ENCODE measurements around the gene LHX4.

Gene LHX4

DNA sequence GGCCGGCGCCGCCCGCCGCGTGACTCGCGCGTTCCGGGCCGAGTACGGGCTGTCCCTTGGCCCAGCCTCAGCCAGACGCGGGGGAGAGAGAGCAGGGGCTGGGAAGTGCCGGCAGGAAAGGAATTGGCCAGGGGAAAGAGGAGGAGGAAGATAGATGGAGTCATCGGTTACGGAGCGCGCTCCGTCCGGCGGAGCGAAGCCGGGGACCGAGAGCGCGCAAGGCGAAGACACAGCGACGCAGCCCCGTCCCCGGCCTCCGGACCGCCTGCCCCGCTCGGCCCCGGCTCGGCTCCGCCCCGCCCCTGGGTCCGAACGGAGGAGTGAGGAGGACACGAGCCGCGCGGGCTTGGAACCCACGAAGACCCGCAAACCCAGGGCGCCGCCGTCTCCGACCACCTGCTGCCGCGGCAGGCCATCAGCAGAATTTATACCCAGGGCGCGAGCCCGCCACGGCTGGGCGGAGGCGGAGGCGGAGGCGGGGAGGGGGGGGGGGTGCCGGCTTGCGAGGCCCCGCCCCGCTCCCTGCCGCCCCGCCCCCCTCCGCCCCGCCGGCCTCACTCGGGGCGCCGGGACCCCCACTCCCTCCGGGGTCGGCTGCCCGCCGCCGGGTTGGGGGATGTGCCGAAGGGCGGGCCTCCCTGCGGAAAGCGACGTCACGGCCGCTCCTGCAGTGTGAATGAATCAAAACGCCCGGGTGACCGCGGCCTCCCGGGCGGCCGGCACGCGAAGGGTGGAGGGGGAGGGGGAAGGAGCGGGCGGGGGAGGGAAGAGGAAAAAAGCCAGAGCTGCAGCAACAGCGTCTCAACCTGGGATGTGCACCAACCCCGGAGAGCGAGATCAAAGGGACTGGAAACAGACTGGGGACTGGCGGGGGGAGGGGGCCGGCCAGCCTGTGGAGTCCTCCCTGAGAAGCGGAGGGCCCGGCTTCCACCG lies at the start of gene LHX4:
Gene LHX4, plus strand, starts transcription at position 782 of the 933 bp plus-strand sequence. CDS start 266 bp downstream, outside the sequence.
- DNase-seq = peak in 1 of 2 donors; percentile 26

DNA sequence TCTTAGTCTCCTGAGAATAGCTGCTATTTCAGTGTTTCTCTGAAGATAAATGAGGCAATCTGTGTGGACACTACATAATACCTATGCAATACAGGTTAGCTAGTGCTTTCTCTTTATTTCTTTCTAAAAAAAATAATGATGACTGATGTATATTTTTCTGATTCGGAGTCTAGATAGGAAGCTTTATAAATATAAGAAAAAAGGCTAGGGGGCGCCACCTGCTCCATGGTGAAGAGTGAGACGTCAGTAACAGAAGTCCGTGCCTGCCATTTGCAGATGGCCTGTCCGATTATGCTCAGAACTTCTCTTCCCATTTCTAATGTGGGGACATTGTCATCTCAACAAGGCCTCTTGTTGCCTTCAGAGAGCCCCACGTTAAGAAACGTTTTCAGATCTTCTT lies 49.0 kb upstream of the LHX4 start:
- DNase-seq = no peak

DNA sequence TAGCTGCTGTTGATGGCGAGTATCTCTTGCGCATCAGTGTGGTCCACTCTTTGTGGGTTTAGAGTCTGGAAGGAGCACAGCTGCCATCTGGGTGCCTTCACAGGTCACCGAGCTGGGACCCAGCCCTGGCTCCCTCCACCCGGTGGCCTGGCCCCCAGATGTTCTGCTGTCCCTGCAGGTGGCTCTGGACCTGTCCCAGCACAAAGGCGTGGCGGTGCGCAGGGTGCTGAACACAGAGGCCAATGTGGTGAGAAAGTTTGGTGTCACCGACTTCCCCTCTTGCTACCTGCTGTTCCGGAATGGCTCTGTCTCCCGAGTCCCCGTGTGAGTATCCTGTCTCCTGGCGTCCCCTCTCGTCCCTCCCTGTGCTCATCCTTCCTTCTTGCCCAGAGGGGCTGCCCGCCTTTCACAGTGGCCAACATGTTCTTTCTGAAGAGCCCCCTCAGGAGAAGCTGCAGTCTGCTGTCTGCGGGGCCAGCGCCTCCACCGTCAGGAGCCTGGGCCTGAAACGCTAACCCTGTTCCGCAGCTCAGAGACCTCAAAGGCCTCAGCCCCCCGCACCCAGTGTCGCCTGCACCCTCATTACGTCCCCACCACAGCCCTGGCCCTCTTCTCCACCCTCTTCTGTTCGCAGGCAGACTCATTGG lies 47.9 kb upstream of the LHX4 start:
- no peak for DNase-seq

DNA sequence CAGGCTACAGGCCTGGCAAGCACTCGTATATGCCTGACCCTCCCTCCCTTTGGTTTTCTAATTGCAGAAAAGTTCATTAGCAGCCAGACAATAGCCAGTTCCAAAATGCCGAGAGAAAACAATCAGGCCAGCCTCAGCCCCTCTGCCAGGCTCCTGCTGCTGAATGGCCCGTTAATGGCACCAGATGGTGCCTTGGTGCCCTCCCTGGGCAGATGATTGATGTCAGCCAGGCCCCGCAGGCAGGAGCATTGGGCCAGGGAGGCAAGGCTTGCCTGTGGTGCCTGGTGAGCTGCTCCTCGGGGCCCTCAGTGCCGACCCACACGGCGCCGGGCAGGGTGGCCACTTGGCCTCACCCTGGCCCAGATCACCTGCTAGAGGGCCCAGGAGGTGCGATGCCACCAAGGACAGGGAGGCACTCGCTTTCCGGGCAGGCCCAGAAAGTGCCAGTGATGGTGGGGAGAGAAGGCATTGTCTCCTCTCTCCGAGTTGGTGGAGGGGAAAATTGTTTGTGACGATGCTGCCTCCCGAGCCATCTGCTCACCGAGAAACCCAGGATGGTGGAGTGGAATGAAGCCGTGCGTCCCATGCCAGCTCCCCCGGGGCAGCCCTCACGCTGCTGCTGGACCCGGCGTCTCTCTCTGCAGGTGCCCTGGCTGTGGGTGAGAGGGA lies 47.3 kb upstream of the LHX4 start:
- DNase-seq = no peak

DNA sequence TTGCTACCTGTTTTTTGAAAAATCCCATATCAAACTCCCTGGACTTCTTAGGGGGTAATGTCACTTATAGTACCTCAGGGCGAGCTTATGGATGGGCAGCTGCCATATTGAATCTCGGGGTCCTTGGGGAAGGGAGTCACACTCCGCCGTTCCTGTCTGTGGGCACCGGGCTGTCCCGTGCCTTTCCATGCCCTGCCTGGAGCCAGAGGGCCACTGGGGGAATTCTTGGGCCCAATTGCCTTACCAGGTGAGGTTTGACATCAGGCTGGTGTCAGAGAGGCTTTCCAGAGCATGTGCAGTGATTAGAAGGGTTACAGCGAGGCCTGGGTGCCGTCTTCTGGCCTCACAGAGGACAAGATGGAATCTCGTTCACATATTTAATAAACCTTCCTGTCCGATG lies 46.6 kb upstream of the LHX4 start:
- DNase-seq = no peak

DNA sequence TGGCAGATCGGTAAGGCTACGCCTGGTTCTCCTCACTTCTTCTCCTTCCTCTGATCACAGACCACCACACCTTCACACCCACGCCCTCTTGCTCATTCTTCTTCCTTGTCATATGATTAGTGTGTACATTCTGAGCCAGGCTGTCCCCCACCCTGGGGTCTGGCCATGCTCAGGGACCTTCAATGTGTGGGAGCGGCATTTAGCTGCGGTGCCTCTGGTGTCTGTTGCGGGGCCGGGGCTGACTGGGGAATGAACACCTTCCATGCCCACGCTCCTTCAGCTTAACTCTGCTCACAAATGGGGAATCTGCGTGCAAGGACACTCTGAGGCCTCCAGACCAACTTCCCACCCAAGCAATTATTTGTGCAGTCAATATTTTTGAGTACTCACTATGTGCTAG lies 46.0 kb upstream of the LHX4 start:
- DNase-seq = no peak

DNA sequence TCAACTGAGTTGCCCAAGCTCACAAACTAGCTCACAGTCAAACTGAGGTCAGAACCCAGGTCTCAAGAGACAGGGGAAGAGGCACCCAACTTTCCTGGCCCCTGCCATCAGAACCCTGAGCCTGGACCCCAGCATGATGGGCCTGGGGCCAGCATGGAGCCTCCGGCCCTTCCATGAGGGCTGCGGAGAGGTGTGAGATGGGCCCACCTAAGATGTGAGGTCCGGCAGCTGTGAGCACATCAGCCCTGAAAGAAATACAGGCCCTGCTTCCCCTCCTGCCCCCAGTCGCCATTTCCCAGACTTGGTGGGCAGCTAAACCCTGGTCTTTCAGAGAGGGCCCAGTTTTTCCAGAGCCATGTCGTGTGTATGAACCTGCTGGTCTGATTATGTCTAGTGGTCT lies 44.8 kb upstream of the LHX4 start:
- no peak for DNase-seq

DNA sequence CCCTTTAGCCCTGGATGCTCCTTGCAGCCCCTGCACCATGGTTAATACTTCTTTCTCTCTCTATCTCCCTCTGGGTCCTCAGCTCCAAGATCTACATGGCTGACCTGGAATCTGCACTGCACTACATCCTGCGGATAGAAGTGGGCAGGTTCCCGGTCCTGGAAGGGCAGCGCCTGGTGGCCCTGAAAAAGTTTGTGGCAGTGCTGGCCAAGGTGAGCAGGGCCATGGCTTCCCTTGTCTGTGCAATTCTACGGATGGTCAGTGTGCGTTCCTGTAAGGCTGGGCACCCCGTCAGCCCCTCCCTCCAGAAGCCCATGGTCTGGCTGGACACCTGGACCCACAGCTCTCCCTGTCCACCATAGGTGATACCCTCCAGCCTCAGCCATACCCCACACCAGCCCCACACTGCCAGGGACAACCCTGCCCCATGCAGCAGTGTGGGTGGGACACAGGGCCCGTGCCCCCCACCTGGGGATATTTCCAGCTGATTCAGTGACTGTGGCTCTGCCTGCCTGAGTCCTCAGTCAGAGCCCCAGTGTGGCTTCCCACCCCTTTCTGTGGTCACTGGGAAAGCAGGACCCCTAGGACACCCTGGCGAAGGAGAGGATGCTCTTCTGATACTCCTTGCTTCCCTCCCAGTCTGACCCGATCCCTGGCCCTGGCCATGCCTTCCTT lies 44.0 kb upstream of the LHX4 start:
- no peak for DNase-seq

DNA sequence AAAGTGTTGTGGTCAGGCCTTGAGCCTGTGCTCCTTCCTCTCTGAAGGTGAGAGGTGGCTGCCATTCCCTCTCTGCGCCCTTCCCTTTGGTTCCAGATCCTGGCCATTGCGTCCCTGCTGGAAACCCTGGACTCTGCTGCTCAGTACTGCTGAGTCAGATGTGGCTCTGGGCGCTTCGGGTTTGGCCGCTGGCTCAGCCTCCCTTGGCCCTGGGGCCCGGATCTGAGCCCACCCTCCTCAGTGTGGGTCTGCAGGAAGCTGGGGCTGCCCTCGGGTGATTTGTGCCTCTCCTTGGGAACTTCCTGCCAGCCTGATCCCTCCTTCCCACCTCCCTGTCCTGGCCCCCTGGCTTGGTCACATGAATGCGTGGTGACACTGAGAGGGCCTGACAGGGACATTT lies 43.2 kb upstream of the LHX4 start:
- DNase-seq = no peak

DNA sequence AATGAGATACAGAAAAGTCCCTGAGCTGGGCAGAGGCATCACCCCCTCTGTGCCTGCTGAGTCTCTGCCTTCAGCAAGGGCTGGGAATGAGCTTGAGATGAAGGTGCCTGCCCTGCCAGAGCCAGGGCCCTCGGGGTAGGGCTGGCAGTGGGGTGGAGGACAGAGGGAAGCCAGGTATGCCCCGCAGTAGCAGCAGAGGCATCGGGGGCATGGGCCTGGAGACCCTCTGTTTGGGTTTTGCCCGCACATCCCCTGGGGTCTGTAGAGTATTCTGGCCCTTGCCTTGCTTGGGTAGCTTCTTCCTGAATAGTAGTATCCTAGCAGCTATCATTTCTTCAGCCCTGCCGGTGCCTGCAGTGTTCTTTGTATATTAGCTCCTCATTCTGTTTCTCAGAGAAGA lies 42.4 kb upstream of the LHX4 start:
- no peak for DNase-seq

DNA sequence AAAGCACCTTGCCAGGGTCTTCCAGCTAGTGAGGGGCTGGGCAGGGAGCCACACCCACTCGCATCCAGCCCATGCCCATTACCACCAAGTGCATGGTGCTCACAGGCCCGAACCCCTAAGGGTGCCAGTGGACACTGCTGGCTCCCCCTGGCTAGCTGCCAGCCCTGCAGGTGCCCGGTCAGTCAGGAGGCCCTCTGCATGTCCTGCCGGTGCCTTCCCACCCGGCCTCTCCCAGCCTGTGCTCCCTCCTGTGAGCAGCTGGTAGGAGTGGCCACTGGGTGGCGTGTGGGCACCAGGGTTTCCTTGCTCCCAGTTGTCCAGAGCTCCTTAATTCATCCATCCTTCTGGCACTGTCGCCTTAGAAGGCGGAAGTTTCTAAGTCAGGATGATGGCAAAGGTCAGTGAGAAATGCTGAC lies 42.0 kb upstream of the LHX4 start:
- no peak for DNase-seq

DNA sequence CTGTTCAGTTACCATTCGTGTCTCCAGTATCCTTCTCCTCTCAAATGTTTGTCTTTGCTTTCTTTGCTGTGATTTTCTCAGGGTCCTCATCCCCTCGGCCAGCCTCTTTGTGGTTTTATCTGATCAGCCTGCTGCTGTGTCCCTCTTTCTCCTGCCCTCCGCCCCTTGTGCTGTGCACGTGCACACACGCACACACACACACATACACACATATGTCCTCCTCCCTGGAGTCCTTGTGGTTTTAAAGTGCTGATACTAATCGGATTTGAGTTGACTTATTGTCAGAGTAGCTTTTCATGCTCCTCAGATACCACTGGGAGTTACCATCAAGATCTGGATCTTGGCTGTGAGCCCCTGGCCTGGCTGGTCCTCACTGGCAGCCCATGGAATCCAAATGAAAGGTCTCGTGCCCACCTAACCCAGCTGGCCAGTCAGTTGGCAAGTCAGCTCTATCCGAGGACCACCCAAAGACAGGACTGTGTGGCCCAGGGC lies 41.3 kb upstream of the LHX4 start:
- no peak for DNase-seq

DNA sequence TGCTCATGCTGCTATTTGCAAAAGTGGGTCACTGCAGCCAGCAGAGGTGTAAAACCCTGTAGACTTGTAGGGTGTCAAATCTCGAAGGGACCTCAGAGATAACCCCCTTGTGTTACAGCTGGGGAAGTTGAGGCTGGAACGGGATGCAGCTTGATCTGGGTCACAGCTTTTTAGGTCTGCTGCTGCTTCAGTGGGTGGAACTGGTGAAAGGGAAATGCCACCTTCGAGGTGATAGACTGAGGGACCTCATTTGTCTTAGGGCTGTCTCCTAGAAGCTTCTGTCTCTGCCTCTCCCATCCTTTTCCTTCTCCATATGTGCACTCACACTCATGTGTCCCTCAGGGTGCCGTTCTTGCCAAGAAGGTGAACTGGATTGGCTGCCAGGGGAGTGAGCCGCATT lies 40.0 kb upstream of the LHX4 start:
- DNase-seq = peak in 1 of 2 donors; percentile 22

DNA sequence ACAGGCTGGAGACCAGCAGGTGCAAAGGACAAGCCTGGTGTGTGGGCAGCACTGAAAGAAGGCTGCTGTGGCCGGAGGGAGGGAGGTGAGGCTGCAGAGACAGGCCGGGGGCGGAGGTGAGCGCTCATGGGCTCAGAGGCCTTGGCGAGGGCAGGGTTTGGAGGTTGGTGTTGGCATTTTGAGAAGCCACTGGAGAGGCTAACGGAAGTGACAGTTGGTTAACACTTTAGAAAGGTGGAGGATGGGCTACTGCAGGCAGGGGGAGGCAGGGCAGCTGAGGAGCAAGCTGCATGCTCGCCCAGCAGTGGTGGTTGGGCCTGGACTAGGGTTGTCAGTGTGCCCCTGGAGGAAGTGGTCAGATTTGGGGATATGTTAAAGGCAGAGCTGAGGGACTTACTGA lies 37.9 kb upstream of the LHX4 start:
- DNase-seq = no peak

DNA sequence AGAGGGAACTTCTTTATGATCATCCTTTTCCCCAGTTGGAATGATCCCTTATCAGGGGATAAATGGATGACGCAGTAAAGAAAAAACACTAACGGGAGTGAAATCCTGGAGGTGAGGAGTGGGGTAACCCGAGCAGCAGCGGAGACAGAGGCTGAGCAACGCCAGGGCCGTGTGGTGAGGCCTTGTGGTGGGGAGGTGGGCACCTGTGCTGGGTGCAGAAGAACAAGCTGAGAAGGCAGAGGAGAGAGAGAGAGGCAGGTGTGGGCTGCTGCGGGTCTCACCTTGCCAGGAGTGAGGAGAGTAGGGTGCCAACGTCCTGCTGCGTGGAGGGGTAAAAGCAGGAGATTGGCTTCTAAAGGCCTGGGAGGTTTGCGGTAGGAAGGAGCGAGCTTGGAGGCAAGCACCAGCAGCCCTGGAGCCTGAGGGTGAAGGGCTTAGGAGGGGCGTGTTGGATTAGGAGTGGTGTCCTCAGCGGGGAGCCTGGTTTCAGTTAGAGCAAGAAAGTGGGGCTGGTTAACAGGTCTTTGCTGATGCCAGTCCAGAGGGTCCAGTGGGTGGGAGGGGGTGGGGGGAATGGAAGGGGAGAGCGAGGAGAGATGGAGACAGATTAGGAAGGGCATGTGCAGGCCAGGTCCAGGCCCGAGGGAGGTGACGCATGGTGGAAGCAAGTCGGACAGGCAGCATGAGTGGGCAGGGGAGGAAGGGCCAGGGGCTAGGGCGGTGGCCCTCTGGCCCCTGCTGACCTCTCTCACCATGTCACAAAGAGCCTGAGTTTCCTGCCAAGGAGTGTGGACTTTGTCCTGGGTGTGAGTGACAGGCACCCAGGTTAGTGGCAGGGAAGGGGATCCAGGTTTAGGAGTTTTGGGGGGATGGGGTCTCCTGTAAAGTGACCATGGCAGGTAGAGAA lies 36.7 kb upstream of the LHX4 start:
- DNase-seq = no peak

DNA sequence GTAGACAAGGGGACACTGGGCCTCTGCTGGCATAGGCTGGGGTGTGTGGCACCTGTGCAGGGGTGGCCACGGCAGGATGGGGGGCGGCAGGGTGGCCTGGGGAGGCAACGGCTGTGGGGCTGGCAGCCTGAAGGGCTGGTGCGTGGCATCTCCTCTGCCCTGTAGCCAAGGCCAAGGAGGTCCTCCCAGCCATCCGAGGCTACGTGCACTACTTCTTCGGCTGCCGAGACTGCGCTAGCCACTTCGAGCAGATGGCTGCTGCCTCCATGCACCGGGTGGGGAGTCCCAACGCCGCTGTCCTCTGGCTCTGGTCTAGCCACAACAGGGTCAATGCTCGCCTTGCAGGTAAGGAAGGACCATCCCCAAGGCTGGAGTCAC lies 36.0 kb upstream of the LHX4 start:
- DNase-seq = no peak

DNA sequence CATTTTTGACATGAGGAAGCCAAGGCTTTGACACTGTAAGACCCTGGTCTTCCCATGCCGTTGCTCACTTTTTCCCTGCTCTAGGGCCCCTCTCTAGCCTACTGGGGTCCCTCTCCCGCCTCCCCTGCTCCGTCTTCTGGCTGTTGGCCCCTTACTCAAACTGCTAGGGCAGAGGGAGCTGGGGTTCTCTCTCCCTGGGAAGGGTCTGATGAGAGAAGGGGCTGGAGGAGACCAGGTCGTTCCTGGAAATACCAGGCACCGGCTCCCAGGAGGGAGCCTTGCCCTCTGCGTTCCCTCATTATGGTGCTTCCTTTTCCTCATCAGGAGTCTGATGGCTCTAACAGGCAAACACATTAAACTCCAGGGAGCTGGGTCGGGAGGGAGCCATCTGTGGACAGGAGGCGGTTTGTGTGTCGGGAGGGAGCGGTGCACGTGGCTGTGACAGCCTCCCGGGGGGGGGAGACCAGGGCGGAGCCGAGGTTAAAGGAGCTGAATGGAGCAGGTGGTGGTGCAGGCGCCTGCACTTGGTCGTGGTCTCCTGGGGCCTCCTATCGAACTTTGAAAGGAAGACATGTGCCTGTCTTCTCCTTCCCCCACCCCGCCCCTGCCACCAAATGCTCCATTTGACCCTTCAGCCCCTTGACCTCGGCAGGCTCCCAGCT lies 35.4 kb upstream of the LHX4 start:
- DNase-seq = no peak

DNA sequence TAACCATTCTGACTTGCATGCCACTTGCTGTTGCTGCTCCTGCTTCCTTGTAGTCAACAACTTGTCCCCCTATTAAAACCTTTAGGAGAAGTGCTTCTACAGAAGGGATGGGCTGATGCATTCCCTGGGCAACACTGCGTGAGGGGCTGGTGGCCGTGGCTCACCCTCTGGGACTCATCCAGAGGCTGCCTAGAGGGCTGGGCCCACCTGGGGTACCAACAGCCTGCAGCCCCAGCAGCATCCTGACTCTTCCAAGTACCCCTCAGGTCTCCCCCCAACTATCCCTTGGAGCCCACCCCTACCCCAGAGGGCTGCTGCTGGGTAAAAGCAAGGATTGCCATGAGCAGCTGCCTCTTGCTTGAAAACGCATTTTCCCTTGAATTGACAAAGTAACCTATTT lies 34.7 kb upstream of the LHX4 start:
- DNase-seq = no peak

DNA sequence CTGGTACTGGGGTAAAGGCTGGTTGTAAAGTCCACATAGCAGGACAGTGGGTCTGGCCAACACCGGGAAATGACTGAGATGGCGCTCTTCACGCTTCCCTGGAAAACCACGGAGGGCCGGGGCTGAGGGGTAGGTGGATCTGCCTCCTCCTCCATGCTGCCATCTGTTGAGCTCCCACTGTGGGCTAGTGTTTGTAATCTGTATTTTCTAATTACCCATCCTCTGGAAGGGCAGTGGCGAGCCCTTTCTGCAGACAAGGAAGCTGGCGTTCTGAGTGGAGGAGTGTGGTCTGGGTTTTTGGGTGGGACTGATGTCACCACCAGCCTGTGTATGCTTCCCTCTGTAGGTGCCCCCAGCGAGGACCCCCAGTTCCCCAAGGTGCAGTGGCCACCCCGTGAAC lies 34.1 kb upstream of the LHX4 start:
- DNase-seq = no peak

DNA sequence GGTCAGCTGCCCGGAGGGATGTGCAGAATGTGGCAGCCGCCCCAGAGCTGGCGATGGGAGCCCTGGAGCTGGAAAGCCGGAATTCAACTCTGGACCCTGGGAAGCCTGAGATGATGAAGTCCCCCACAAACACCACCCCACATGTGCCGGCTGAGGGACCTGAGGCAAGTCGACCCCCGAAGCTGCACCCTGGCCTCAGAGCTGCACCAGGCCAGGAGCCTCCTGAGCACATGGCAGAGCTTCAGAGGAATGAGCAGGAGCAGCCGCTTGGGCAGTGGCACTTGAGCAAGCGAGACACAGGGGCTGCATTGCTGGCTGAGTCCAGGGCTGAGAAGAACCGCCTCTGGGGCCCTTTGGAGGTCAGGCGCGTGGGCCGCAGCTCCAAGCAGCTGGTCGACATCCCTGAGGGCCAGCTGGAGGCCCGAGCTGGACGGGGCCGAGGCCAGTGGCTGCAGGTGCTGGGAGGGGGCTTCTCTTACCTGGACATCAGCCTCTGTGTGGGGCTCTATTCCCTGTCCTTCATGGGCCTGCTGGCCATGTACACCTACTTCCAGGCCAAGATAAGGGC lies 33.5 kb upstream of the LHX4 start:
- no peak for DNase-seq

DNA sequence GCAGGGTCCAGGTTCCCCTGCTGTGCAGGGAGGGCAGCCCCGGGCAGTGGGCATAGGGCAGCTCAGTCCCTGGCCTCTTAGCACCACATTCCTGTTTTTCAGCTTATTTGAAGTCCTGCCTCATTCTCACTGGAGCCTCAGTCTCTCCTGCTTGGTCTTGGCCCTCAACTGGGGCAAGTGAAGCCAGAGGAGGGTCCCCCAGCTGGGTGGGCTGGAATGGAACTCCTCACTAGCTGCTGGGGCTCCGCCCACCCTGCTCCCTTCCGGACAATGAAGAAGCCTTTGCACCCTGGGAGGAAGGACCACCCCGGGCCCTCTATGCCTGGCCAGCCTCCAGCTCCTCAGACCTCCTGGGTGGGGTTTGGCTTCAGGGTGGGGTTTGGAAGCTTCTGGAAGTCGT lies 32.8 kb upstream of the LHX4 start:
- DNase-seq = no peak
